ENCODE measurements around the gene CTSO. TPM values are rescaled to one million over a fixed set of nuclear protein-coding genes. Genes with fewer than 3 reads are reported as not detected.

CTSO gene
- total RNA-seq, 1 experiment from 2014 or later: 0.81 TPM

DNA sequence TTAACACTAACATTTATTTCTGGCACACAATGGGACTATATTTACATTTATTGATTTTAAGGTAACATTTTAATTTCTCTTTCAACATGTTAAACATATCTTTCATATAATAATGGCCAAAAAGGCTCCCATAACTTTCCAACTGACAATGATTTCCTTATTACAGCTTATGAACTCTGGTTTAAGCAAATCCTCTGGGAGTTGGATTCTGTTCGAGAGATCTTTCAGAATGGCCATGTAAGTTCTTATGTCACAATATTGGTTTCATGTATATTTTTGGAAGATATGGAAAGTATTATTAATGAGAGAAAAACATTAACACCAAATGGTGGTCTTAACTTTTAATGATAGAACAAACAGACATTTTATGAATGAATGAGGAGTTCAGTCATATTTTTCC lies 46.1 kb downstream of the CTSO start:
- H3K27ac Mint-ChIP-seq: no peak overlapping the region
- no peak overlapping the region for H3K27ac ChIP-seq (ENCODE audit: insufficient read length, low read depth, low read length)
- H4K5ac ChIP-seq (ENCODE audit: insufficient read length, low read depth, low read length): no peak overlapping the region
- no peak overlapping the region for H2BK120ac ChIP-seq (ENCODE audit: low read depth, low read length, poor library complexity, severe bottlenecking)
- WGBS (ENCODE audit: extremely low coverage, insufficient read length, low lambda C conversion rate): no CpG with 5 or more reads among the region's 1 CpG
- no peak for DNase-seq
- H2BK20ac ChIP-seq (ENCODE audit: low read depth, low read length, poor library complexity, severe bottlenecking): no peak overlapping the region
- H3K36me3 Mint-ChIP-seq (ENCODE audit: insufficient read depth in 1 of 3, low read depth in 3 of 3): no peaks in the 10 kb centered on the region
- H4K8ac ChIP-seq (replicated peaks; ENCODE audit: insufficient read length, low read depth, low read length): no peak overlapping the region
- H3K9ac ChIP-seq (ENCODE audit: extremely low read depth, insufficient read length, low read length): no peak overlapping the region
- no peak overlapping the region for H3K14ac ChIP-seq (ENCODE audit: insufficient read depth, low read length)
- H4K91ac ChIP-seq (ENCODE audit: insufficient read length, low read depth, low read length): no peak overlapping the region
- TF ChIP-seq, protein P1, sequence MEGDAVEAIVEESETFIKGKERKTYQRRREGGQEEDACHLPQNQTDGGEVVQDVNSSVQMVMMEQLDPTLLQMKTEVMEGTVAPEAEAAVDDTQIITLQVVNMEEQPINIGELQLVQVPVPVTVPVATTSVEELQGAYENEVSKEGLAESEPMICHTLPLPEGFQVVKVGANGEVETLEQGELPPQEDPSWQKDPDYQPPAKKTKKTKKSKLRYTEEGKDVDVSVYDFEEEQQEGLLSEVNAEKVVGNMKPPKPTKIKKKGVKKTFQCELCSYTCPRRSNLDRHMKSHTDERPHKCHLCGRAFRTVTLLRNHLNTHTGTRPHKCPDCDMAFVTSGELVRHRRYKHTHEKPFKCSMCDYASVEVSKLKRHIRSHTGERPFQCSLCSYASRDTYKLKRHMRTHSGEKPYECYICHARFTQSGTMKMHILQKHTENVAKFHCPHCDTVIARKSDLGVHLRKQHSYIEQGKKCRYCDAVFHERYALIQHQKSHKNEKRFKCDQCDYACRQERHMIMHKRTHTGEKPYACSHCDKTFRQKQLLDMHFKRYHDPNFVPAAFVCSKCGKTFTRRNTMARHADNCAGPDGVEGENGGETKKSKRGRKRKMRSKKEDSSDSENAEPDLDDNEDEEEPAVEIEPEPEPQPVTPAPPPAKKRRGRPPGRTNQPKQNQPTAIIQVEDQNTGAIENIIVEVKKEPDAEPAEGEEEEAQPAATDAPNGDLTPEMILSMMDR (conservative IDR thresholded peaks at IDR 0.05): no peak
- no peaks in the 10 kb centered on the region for H3K79me2 ChIP-seq (ENCODE audit: insufficient read depth, low read length)
- H4K20me1 ChIP-seq (ENCODE audit: control insufficient read depth, insufficient read depth, insufficient read length): no peaks in the 10 kb centered on the region
- H3K9me3 Mint-ChIP-seq: no peaks in the 10 kb centered on the region
- H2BK5ac ChIP-seq (ENCODE audit: insufficient read length, low read length): no peak overlapping the region
- H3K4me3 Mint-ChIP-seq: no peak overlapping the region
- no peaks in the 10 kb centered on the region for H3K27me3 Mint-ChIP-seq (ENCODE audit: low read depth)
- H3K27me3 ChIP-seq (ENCODE audit: insufficient read depth, low read length): no peaks in the 10 kb centered on the region
- H2BK12ac ChIP-seq (ENCODE audit: insufficient read length, low read depth, low read length): no peak overlapping the region
- no peak overlapping the region for H3K23ac ChIP-seq (ENCODE audit: insufficient read length, low read depth, low read length)
- peaks cover 5 to 11% of the 10 kb centered on the region in 2 experiments; a peak in 3 of 4 replicates for H3K4me1 Mint-ChIP-seq
- H3K23me2 ChIP-seq (ENCODE audit: insufficient read length, low read depth, low read length, poor library complexity, severe bottlenecking): no peaks in the 10 kb centered on the region
- no peaks in the 10 kb centered on the region for H3K4me1 ChIP-seq (ENCODE audit: insufficient read depth, low read length)
- H2BK15ac ChIP-seq (ENCODE audit: low read depth, low read length): no peak overlapping the region
- H3K18ac ChIP-seq (ENCODE audit: insufficient read length, low read depth, low read length): no peak overlapping the region
- H3K79me1 ChIP-seq (ENCODE audit: insufficient read depth, low read depth, low read length, poor library complexity, severe bottlenecking): no peaks in the 10 kb centered on the region
- no peak overlapping the region for H2AK5ac ChIP-seq (ENCODE audit: insufficient read length, low read length)
- H3K4ac ChIP-seq (ENCODE audit: low read depth, low read length): no peak overlapping the region
- no peak overlapping the region for H3K56ac ChIP-seq (ENCODE audit: insufficient read length, low read depth, low read length)
- H3T11ph ChIP-seq (ENCODE audit: low read length): no peak overlapping the region
- no peaks in the 10 kb centered on the region for H3K9me3 ChIP-seq (ENCODE audit: control insufficient read depth, low read depth, low read length)
- H2AFZ ChIP-seq (ENCODE audit: low read length): no peak overlapping the region
- no peak overlapping the region for H3K4me2 ChIP-seq (ENCODE audit: insufficient read depth, insufficient read length, low read length)

Measured in H9 (cell line).